VCaP (cell line): ENCODE measurements around the gene ERC2.

Experiments
- H3K27ac ChIP-seq: fragments of 450-650 bp; 2 replicates; pipeline ENCODE4 v1.5.1; 2017
- TF ChIP-seq, protein P1 (sequence below): fragments of 450-650 bp; conservative IDR thresholded peaks from 2 replicates; pipeline ENCODE4 v1.5.1; 2017; ENCODE audit warnings: mild to moderate bottlenecking, moderate library complexity

Gene ERC2

DNA sequence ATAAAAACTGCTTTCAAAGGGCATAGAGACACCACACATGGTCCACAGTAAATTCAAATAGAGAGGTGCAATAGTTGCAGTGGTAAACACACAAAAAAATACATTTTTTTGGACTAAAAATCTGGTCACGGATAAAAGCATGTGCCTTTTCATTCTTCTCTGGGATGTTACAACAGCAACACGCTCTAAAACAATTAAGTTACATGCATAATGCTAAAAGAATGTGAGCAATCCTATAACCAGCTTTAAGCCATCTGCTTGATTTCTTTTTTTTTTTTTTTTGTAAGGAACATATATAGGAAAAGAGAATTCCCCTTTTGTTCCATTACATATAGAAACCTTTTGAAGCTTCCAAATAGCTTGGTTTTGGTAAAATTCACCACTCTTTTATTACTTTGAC lies 1001.2 kb downstream of the ERC2 start:
- TF ChIP-seq, protein P1, sequence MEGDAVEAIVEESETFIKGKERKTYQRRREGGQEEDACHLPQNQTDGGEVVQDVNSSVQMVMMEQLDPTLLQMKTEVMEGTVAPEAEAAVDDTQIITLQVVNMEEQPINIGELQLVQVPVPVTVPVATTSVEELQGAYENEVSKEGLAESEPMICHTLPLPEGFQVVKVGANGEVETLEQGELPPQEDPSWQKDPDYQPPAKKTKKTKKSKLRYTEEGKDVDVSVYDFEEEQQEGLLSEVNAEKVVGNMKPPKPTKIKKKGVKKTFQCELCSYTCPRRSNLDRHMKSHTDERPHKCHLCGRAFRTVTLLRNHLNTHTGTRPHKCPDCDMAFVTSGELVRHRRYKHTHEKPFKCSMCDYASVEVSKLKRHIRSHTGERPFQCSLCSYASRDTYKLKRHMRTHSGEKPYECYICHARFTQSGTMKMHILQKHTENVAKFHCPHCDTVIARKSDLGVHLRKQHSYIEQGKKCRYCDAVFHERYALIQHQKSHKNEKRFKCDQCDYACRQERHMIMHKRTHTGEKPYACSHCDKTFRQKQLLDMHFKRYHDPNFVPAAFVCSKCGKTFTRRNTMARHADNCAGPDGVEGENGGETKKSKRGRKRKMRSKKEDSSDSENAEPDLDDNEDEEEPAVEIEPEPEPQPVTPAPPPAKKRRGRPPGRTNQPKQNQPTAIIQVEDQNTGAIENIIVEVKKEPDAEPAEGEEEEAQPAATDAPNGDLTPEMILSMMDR: no peak
- no peak overlapping the region for H3K27ac ChIP-seq

DNA sequence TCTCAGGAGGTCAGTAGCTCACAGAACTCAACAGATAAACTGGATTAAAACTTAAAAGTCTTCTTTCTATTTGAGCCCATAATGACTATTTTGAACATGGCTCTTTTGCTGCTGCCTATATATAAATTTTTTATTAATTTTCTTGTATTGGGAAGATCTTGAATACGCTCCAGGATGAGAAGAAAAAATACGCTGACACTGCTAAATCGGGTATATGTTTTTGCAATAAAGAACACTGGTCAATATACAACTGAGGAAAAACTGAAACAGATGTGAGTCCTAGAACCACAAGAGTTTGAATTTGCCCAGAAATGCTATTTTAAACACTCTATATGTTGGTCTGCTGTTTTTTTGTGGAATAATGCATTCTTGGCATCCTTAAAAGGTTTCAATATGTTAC lies 1001.7 kb downstream of the ERC2 start:
- TF ChIP-seq, protein P1: no peak
- no peak overlapping the region for H3K27ac ChIP-seq

DNA sequence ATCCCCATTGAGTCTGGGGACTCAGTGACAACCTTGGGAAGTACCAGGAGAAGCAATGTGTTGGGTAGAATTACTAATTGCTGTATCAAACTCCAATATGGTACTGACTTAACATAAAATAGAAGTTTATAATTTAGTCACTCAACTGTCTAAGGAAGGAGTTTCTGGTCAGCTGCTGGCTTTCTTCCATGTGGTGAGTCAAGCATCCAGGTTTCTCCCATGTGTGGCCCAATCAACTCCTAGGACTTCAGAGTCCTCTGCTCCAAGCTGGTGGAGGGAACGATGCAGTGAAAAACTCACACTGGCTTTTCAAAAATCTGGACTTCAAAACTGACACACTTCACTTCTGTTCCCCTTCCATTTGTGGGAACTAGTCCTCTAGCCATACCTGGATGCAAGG lies 1006.4 kb downstream of the ERC2 start:
- TF ChIP-seq, protein P1: no peak
- no peak overlapping the region for H3K27ac ChIP-seq

DNA sequence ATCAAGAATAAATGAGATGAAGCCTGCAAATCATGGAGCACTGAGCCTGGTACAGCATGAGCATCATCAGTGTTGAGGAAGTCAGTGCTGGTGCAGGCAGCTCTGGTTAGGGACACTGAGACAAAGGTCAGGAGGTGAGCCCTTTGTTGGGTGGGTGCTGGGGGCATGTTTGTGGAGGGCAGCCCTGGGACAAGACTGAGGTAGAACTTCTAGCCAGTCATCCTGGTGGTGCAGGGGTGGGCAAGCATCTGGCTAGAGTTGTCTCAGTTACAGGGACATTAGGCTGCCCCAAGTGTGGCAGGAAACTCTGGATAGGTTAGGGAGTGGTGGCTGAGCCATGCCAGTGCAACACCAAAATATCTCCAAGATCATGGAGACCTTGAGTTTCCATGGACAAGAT lies 1008.4 kb downstream of the ERC2 start:
- TF ChIP-seq, protein P1: no peak
- H3K27ac ChIP-seq: no peak overlapping the region
